NCI-H1694 (cell line): ENCODE data around the gene CEP135.
"Not testable (repeated sequence)": the region's sequence is repeated elsewhere in the genome, so short reads cannot be mapped to it uniquely, and the experiment has no call there.

Experiments used
- DNase-seq: peaks from one replicate; lab custom pipeline; 2025; lab: John Stamatoyannopoulos, UW

CEP135 gene

GRCh38 chr4:56028165-56028564 is 79.4 kb downstream of the CEP135 start:
- DNase-seq = no peak

GRCh38 chr4:56038487-56039162 is 89.9 kb downstream of the CEP135 start:
- no peak for DNase-seq

- no peak for DNase-seq
Measured at GRCh38 chr4:56040842-56041241, 92.1 kb downstream of the CEP135 start.

- DNase-seq = no peak
Measured at GRCh38 chr4:56042225-56042624, 93.5 kb downstream of the CEP135 start.

GRCh38 chr4:56048383-56048701 is 99.6 kb downstream of the CEP135 start:
- no peak for DNase-seq

- peak; percentile 2 for DNase-seq
Measured at GRCh38 chr4:56048702-56049431, 100.1 kb downstream of the CEP135 start.

GRCh38 chr4:56050625-56051024 is 101.9 kb downstream of the CEP135 start:
- DNase-seq = no peak

- DNase-seq = no peak
Measured at GRCh38 chr4:56051029-56051709, 102.4 kb downstream of the CEP135 start.

GRCh38 chr4:56051710-56052075 is 102.9 kb downstream of the CEP135 start:
- no peak for DNase-seq

- no peak for DNase-seq
Measured at GRCh38 chr4:56052481-56052880, 103.7 kb downstream of the CEP135 start.

- DNase-seq = no peak
Measured at GRCh38 chr4:56052966-56053365, 104.2 kb downstream of the CEP135 start.

- no peak for DNase-seq
Measured at GRCh38 chr4:56055027-56055977, 106.6 kb downstream of the CEP135 start.

- no peak for DNase-seq
Measured at GRCh38 chr4:56055991-56056390, 107.2 kb downstream of the CEP135 start.

GRCh38 chr4:56058555-56058954 is 109.8 kb downstream of the CEP135 start:
- no peak for DNase-seq

- DNase-seq = no peak
Measured at GRCh38 chr4:56060036-56060435, 111.3 kb downstream of the CEP135 start.

- no peak for DNase-seq
Measured at GRCh38 chr4:56062106-56062505, 113.4 kb downstream of the CEP135 start.

- DNase-seq = no peak
Measured at GRCh38 chr4:56062526-56063145, 113.9 kb downstream of the CEP135 start.

GRCh38 chr4:56066493-56066892 is 117.7 kb downstream of the CEP135 start:
- DNase-seq = no peak

GRCh38 chr4:56067826-56068225 is 119.1 kb downstream of the CEP135 start:
- no peak for DNase-seq

- DNase-seq = not testable (repeated sequence)
Measured at GRCh38 chr4:56072730-56073129, 124.0 kb downstream of the CEP135 start.

GRCh38 chr4:56077676-56078075 is 128.9 kb downstream of the CEP135 start:
- no peak for DNase-seq

- DNase-seq = no peak
Measured at GRCh38 chr4:56078866-56079265, 130.1 kb downstream of the CEP135 start.
